H1 (cell line): Measurements from ENCODE around the gene SPTBN4.

Experiments
- BACH1 ChIP-seq: IDR thresholded peaks from 2 replicates; pipeline ENCODE4 v1.6.1; 2012; ENCODE audit warnings: low read length, improper control_type of control experiment
- CEBPB ChIP-seq: IDR thresholded peaks from 2 replicates; pipeline ENCODE4 v1.6.1; 2012; ENCODE audit warnings: low read depth, low read length
- EZH2 ChIP-seq: fragments of 200-600 bp; sonication (generic); IDR thresholded peaks from 2 replicates; pipeline ENCODE4 v1.7.1; 2012; ENCODE audit warnings: low read depth, mild to moderate bottlenecking, moderate library complexity, low read length, inconsistent platforms; ENCODE audit not compliant: severe bottlenecking
- RAD21 ChIP-seq, 2 experiments: IDR thresholded peaks in 1 of 2; conservative IDR thresholded peaks in 1 of 2; 2 replicates each; pipeline ENCODE4 v1.6.1; 2011; ENCODE audit warnings: low read depth in 2 of 2, low read length in 2 of 2, improper control_type of control experiment in 1 of 2, inconsistent platforms in 1 of 2, mild to moderate bottlenecking in 1 of 2, moderate library complexity in 1 of 2
- TAF7 ChIP-seq: optimal IDR thresholded peaks from 2 replicates; pipeline ENCODE3; 2011; ENCODE audit warnings: low read depth, mild to moderate bottlenecking, inconsistent platforms, low read length, moderate library complexity, borderline replicate concordance
- TF ChIP-seq, protein P1 (sequence below), 3 experiments: IDR thresholded peaks; 1 replicate in 2 of 3; 2 replicates in 1 of 3; pipeline versions ENCODE4 v1.5.1 to v1.6.1; 2011; ENCODE audit warnings: low read length in 3 of 3, mild to moderate bottlenecking in 3 of 3, inconsistent platforms in 2 of 3, low read depth in 1 of 3, moderate library complexity in 1 of 3; ENCODE audit not compliant: insufficient read depth in 1 of 3; ENCODE audit errors: control extremely low read depth in 1 of 3

DNA sequence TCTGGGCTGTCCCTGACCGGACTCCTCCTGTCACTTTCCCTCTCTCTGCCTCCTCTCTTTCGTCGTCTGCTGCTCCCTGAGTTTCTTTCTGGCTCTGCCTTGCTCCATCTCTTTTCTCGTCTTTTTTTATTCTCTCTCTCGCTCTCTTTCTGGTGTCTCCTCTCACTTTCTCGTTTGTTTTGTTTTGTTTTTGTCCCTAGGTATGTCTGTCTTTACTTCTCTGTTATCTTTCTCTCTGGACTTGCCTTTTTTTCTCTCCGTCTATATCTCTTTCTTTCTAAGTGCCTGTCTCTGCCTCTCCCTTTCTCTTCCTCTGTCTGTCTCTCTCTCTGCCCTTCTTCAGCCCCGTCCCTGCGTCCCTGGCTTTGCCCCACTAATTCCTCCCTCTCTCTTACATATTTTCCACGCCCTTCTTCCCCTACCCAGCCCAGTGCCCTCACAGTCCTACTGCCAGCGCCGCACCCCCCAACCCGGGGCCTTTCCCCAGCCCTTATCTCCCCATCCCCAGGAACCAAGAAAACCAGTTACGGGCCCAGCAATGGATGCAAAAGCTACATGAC is 61.8 kb downstream of the SPTBN4 start:
- TF ChIP-seq, protein P1, sequence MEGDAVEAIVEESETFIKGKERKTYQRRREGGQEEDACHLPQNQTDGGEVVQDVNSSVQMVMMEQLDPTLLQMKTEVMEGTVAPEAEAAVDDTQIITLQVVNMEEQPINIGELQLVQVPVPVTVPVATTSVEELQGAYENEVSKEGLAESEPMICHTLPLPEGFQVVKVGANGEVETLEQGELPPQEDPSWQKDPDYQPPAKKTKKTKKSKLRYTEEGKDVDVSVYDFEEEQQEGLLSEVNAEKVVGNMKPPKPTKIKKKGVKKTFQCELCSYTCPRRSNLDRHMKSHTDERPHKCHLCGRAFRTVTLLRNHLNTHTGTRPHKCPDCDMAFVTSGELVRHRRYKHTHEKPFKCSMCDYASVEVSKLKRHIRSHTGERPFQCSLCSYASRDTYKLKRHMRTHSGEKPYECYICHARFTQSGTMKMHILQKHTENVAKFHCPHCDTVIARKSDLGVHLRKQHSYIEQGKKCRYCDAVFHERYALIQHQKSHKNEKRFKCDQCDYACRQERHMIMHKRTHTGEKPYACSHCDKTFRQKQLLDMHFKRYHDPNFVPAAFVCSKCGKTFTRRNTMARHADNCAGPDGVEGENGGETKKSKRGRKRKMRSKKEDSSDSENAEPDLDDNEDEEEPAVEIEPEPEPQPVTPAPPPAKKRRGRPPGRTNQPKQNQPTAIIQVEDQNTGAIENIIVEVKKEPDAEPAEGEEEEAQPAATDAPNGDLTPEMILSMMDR (IDR thresholded peaks at IDR 0.05; ENCODE audit: control extremely low read depth in 1 of 3, insufficient read depth in 1 of 3, low read depth in 1 of 3, low read length in 3 of 3), result no peak
- no peak for TF ChIP-seq TAF7
- no peak for TF ChIP-seq CEBPB
- no peak for TF ChIP-seq RAD21 (IDR thresholded peaks at IDR 0.05 in 1 of 2, conservative IDR thresholded peaks at IDR 0.05 in 1 of 2; ENCODE audit: low read depth in 2 of 2, low read length in 2 of 2)
- TF ChIP-seq BACH1, result no peak
- no peak for TF ChIP-seq EZH2
